Measurements from ENCODE around the gene RASA4B.
"Not testable (repeated sequence)": the region's sequence is repeated elsewhere in the genome, so short reads cannot be mapped to it uniquely, and the experiment has no call there.

RASA4B gene

GRCh38 chr7:102505298-102506185 lies 12.0 kb downstream of the RASA4B start:
- H3K9me2 ChIP-seq (replicated peaks; ENCODE audit: insufficient read depth, low read length); H3K4me3 ChIP-seq (ENCODE audit: insufficient read depth, low read length, poor library complexity, severe bottlenecking); H3K36me3 ChIP-seq (ENCODE audit: low read length); H3K27me3 ChIP-seq (ENCODE audit: low read length); H3K27ac ChIP-seq (ENCODE audit: low read depth, low read length); H3K9me3 ChIP-seq (ENCODE audit: insufficient read depth, low read length); H3K9ac ChIP-seq (ENCODE audit: low read length); H3K79me2 ChIP-seq (ENCODE audit: insufficient read depth, low read length); H3K4me2 ChIP-seq (ENCODE audit: low read depth, low read length, poor library complexity, severe bottlenecking); H4K20me1 ChIP-seq (ENCODE audit: low read depth, low read length); H3F3A ChIP-seq (ENCODE audit: insufficient read depth); H2AFZ ChIP-seq (ENCODE audit: low read depth, low read length, severe bottlenecking): not testable (repeated sequence)

- not testable (repeated sequence) for H2AFZ ChIP-seq (ENCODE audit: low read depth, low read length, severe bottlenecking); H3K9ac ChIP-seq (ENCODE audit: low read length); H3K27ac ChIP-seq (ENCODE audit: low read depth, low read length); H3K4me2 ChIP-seq (ENCODE audit: low read depth, low read length, poor library complexity, severe bottlenecking); H3K9me3 ChIP-seq (ENCODE audit: insufficient read depth, low read length); H3F3A ChIP-seq (ENCODE audit: insufficient read depth); H3K79me2 ChIP-seq (ENCODE audit: insufficient read depth, low read length); H3K9me2 ChIP-seq (replicated peaks; ENCODE audit: insufficient read depth, low read length); H4K20me1 ChIP-seq (ENCODE audit: low read depth, low read length); H3K27me3 ChIP-seq (ENCODE audit: low read length); H3K36me3 ChIP-seq (ENCODE audit: low read length); H3K4me3 ChIP-seq (ENCODE audit: insufficient read depth, low read length, poor library complexity, severe bottlenecking)
These were observed 14.4 kb downstream of the RASA4B start for GRCh38 chr7:102503141-102503540.

GRCh38 chr7:102498321-102498720 lies 19.3 kb downstream of the RASA4B start:
- not testable (repeated sequence) for H3K27me3 ChIP-seq (ENCODE audit: low read length); H2AFZ ChIP-seq (ENCODE audit: low read depth, low read length, severe bottlenecking); H3K9ac ChIP-seq (ENCODE audit: low read length)

GRCh38 chr7:102497308-102497707 lies 20.3 kb downstream of the RASA4B start:
- H3K79me2 ChIP-seq (ENCODE audit: insufficient read depth, low read length); H3K4me2 ChIP-seq (ENCODE audit: low read depth, low read length, poor library complexity, severe bottlenecking); H3K9me2 ChIP-seq (replicated peaks; ENCODE audit: insufficient read depth, low read length); H3K27ac ChIP-seq (ENCODE audit: low read depth, low read length); H3K4me3 ChIP-seq (ENCODE audit: insufficient read depth, low read length, poor library complexity, severe bottlenecking); H3K36me3 ChIP-seq (ENCODE audit: low read length); H2AFZ ChIP-seq (ENCODE audit: low read depth, low read length, severe bottlenecking); H4K20me1 ChIP-seq (ENCODE audit: low read depth, low read length); H3F3A ChIP-seq (ENCODE audit: insufficient read depth); H3K9me3 ChIP-seq (ENCODE audit: insufficient read depth, low read length); H3K9ac ChIP-seq (ENCODE audit: low read length); H3K27me3 ChIP-seq (ENCODE audit: low read length): not testable (repeated sequence)

More at GRCh38 chr7:102498321-102498720, 19.3 kb downstream of the RASA4B start:
- not testable (repeated sequence) for H3K9me2 ChIP-seq (replicated peaks; ENCODE audit: insufficient read depth, low read length); H3K4me3 ChIP-seq (ENCODE audit: insufficient read depth, low read length, poor library complexity, severe bottlenecking); H3K9me3 ChIP-seq (ENCODE audit: insufficient read depth, low read length); H3K4me2 ChIP-seq (ENCODE audit: low read depth, low read length, poor library complexity, severe bottlenecking); H4K20me1 ChIP-seq (ENCODE audit: low read depth, low read length); H3K79me2 ChIP-seq (ENCODE audit: insufficient read depth, low read length); H3K27ac ChIP-seq (ENCODE audit: low read depth, low read length); H3F3A ChIP-seq (ENCODE audit: insufficient read depth); H3K36me3 ChIP-seq (ENCODE audit: low read length)

- H3K27ac ChIP-seq (ENCODE audit: low read depth, low read length); H4K20me1 ChIP-seq (ENCODE audit: low read depth, low read length); H3F3A ChIP-seq (ENCODE audit: insufficient read depth); H3K9ac ChIP-seq (ENCODE audit: low read length); H3K4me2 ChIP-seq (ENCODE audit: low read depth, low read length, poor library complexity, severe bottlenecking); H3K9me2 ChIP-seq (replicated peaks; ENCODE audit: insufficient read depth, low read length); H3K9me3 ChIP-seq (ENCODE audit: insufficient read depth, low read length); H2AFZ ChIP-seq (ENCODE audit: low read depth, low read length, severe bottlenecking); H3K27me3 ChIP-seq (ENCODE audit: low read length); H3K36me3 ChIP-seq (ENCODE audit: low read length); H3K79me2 ChIP-seq (ENCODE audit: insufficient read depth, low read length); H3K4me3 ChIP-seq (ENCODE audit: insufficient read depth, low read length, poor library complexity, severe bottlenecking): not testable (repeated sequence)
These were observed 20.7 kb downstream of the RASA4B start for GRCh38 chr7:102496861-102497260.

GRCh38 chr7:102494473-102495149 lies 23.0 kb downstream of the RASA4B start:
- H3K4me3 ChIP-seq (ENCODE audit: insufficient read depth, low read length, poor library complexity, severe bottlenecking); H3K9me2 ChIP-seq (replicated peaks; ENCODE audit: insufficient read depth, low read length); H3K27me3 ChIP-seq (ENCODE audit: low read length): not testable (repeated sequence)

GRCh38 chr7:102494026-102494425 lies 23.6 kb downstream of the RASA4B start:
- H3K79me2 ChIP-seq (ENCODE audit: insufficient read depth, low read length); H4K20me1 ChIP-seq (ENCODE audit: low read depth, low read length); H3K9me2 ChIP-seq (replicated peaks; ENCODE audit: insufficient read depth, low read length); H3F3A ChIP-seq (ENCODE audit: insufficient read depth); H3K27me3 ChIP-seq (ENCODE audit: low read length); H3K9me3 ChIP-seq (ENCODE audit: insufficient read depth, low read length); H3K36me3 ChIP-seq (ENCODE audit: low read length); H2AFZ ChIP-seq (ENCODE audit: low read depth, low read length, severe bottlenecking): not testable (repeated sequence)
- Histone ChIP-seq H3K4me3 (ENCODE audit: insufficient read depth, low read length, poor library complexity, severe bottlenecking) (peak overlapping the region; percentile 52), H3K9ac (ENCODE audit: low read length) (peak overlapping the region; percentile 44; the same call in 1 of the 2 replicates), H3K27ac (ENCODE audit: low read depth, low read length) (0 out of 2 replicates have a peak overlapping the region, but pooled peaks have one; percentile 44), H3K4me2 (ENCODE audit: low read depth, low read length, poor library complexity, severe bottlenecking) (peak overlapping the region; percentile 45)

More at GRCh38 chr7:102494473-102495149, 23.0 kb downstream of the RASA4B start:
- H3K79me2 ChIP-seq (ENCODE audit: insufficient read depth, low read length); H2AFZ ChIP-seq (ENCODE audit: low read depth, low read length, severe bottlenecking); H4K20me1 ChIP-seq (ENCODE audit: low read depth, low read length); H3F3A ChIP-seq (ENCODE audit: insufficient read depth); H3K27ac ChIP-seq (ENCODE audit: low read depth, low read length); H3K9me3 ChIP-seq (ENCODE audit: insufficient read depth, low read length); H3K4me2 ChIP-seq (ENCODE audit: low read depth, low read length, poor library complexity, severe bottlenecking); H3K36me3 ChIP-seq (ENCODE audit: low read length): not testable (repeated sequence)
- H3K9ac ChIP-seq (ENCODE audit: low read length): 0 out of 2 replicates have a peak overlapping the region, but pooled peaks have one; percentile 44

Measured in SU-DHL-6 (cell line).